ENCODE data around the gene RBMS1.

- no peak for TF ChIP-seq CTCF (IDR thresholded peaks at IDR 0.05)
- no peak for TF ChIP-seq POLR2A (IDR thresholded peaks at IDR 0.05)
These were observed 175.4 kb downstream of the RBMS1 start for GRCh38 chr2:160318218-160318617.

Data from esophagus squamous epithelium (tissue), 4 donors.